Measurements from ENCODE around the gene NR2F1-AS1.
"Not testable (repeated sequence)": the region's sequence is repeated elsewhere in the genome, so short reads cannot be mapped to it uniquely, and the experiment has no call there.

Gene NR2F1-AS1

DNA sequence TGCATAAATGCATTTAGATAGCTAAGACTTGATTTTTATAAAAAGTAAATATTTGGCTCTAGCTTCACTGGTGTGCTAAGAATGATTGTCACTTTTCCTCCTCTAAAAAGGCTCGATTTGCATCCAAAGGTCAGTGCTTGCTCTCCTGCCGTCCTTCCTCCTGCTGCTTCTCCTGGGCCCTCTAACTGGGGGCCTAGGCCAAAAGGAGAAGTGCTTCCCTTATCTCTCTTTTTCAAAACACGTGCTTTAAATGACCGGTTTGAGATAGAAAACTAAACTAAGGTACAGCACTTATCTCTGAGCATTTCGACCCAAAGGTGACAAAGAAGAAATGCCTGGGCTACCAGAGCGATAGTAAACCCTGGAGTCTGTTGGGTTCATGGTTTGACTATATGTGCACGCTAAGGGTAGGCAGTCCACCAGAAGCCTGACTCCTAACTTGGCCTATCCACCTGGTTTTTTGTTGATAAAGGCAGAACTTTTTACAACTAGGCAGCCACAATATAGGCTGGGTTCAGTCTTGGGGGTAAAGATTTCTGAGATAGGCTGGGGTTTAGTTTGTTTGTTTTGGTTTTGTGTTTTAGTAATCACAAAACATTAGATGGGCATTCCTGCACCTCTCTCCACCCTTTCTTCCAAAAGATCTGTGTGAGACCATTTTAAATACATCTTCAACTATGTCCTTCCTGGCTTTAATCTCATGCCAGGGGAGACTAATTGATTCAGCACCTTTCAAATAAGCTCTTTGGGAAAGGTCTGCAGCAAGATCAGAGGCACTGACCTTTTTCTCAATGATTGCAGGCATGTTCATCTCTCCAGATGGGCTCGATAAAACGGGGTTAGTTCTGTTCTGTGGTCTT is 3.8 kb downstream of the NR2F1-AS1 start:
- no peak for DNase-seq (ENCODE audit: low read depth)

DNA sequence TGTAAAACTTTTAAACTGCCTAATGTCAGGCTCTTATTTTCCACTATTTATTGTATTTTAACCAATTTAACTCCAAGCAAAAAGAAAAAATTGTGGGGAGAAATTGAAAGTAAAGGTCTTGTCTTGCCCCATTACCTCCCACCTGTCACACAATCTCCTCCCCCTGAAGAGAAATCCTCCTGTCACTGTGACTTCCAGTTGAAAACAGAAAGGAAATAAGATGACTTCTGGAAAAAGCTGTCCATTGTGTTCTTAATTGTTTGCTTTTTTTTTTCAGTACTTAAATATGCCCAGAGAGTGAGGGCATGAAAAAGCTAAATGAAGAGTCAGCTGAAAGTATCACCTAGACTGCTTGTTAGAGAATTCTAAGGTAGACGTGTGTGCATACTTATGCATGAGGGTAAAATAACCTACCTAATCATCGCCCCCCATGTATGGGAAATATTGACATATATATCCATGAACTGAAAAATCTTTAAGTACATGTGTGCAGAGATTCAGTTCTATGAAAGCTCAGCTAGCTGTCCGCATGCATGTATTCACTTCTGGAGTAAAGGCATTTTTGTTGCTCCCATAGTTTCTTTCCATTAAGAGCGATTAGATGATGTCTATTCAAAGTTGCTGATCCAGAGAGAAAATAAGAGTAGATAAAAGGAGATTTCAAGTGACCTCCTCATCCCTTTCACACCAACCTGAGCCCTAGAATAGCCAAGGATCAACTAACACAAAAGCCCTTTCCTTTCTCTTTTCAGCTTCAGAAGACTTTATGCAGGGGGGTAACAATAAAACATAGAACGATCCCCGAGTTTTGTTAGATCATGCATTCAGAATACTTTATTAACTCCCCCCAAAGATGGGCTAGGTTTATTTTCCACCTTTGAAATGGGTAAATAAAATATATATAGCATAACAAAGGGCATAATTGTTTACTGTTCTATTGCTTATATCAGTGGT is 5.3 kb downstream of the NR2F1-AS1 start:
- no peak for DNase-seq (ENCODE audit: low read depth)

DNA sequence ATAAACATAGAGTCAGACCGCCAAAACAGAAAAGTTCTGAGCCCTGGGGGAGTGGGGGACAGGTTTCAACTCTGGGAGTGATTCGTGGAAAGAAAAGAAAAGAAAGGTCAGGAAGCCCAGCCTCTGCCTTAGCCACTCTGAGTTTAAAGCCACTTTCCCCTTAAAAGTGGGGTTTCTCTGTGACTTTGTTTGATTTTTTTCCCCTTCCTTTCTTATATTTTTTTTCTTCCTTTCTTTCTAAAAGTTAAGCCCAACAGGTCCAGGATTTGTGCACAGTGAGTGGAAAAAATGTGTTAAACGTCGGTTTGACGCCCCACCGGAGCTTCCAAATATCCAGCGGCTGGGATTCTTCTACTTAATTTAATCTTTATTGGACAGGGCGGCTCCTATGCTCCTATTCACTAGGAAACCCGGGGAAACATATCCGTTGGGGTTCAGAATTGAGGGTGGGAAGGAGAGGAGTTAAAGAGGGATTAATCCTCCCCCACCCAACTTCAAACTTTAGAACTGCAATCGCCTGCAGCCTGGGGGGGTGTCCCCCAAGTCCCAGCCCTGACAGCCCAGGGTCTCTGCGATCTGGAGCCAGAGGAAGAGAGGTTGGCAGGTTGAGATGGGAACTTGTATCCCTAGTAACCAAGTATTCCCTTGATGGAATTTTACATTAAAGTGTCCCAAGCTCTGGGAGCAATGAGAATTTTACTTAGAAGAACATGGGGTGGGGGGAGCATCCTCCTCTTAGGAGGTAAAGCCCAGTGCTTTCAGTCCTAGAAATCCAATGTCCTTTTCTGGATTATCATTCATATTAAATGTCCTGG is 6.3 kb downstream of the NR2F1-AS1 start:
- no peak for DNase-seq (ENCODE audit: low read depth)

DNA sequence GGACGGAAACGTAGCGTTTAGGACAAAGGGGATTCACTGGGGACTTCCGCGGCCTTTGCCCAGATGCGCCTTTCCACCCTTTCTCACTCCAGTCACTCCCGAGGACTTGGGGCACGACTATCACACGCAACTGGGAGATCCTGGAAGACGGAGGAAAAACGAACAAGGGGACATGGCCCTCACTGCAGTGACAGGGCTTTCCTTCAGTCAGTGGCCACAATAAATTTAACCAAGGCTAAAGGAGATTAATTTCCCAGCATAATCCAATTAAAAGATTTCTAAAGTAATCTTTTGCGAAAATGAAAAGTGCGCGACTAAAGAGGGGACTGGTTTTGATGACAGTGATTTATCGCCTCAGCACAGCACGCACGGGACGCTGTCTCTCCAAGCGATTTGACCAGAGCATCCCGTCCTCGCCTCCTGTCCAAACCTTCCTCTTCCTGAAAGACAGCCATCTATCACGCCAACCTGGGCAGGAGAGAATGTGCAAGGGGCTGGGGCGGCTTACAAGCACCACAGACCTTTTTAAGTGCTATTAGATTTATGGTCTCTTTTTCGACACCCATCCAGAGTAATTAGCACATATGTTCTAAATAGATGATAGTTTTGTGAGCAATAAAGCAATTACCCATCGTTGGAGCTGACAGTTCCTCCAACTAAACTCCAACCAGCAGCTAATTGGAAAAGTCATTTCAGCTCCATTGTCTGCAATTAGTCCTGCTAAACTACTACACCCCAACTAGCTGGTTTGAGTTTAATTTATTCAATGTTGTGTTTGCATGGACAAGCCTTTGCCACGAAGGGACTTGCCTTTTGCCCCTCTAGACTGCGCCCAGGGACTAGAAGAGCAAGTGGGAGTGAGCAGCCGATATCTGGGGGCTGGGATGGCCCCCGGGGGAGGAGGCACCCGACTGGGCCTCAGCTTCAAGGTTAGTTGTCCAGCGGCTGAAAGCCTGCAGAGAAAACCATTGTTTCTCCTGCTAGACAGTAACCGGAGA is 7.4 kb downstream of the NR2F1-AS1 start:
- DNase-seq (ENCODE audit: low read depth) = no peak

DNA sequence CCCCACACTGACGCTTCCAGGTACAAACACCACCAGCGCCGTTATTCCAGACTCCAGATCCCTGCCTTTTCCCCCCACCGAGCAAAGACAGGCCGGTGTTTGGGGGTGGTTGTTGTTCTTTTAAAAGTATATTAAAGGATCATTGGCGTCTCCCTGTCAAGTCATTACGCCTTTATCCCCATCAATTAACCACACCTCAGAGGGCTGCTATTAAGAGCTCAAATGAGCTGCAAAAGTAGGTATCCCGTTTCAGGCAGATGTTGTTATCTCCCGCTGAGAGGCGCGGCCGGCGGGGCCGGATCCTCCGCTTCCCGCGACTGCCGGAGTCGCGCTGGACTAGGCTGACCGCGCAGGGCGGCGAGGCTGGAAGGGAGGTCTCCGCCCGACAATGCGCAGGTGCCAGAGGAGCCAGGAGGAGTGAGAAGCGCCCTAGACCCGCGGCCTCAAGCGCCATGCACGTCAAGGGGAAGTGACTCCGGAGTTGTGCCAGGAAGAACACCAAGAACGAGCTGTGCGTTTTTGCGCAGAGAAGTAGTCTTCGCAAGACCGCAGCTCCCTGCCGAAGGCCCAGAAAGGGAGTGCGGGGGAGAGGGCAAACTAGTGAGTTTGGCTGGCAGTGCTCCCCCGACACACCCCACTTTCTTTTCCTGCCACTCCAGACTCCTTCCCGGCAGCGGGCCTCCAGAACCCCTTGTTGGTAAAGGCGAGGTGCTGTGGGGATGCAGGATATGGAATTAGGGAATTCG is 8.2 kb downstream of the NR2F1-AS1 start:
- DNase-seq (ENCODE audit: low read depth) = no peak

DNA sequence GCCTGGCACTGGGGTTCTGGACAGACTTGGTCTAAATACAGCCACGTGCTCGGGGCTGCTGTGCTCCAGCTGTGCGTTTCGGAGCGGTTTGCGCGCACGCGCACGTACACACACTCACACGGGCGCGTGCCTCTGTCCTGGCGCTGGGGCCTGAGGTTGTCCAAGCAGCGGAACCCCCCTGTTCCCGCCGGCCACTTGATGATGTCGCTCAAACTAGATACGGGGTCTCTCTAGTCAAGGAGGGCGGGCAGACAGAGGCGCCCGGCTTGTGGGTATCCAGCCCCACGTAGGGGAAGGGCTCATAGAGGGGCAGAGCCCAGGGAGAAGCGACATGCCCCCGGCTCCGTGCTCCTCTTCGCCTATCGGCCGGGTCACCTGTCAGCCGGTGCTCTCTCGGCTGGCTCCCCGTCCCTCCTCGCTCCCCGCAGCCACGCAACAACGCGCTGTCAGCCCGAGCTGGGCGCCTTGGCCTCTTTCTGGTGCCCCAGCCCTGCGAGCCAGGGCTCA is 8.9 kb downstream of the NR2F1-AS1 start:
- DNase-seq (ENCODE audit: low read depth) = no peak

DNA sequence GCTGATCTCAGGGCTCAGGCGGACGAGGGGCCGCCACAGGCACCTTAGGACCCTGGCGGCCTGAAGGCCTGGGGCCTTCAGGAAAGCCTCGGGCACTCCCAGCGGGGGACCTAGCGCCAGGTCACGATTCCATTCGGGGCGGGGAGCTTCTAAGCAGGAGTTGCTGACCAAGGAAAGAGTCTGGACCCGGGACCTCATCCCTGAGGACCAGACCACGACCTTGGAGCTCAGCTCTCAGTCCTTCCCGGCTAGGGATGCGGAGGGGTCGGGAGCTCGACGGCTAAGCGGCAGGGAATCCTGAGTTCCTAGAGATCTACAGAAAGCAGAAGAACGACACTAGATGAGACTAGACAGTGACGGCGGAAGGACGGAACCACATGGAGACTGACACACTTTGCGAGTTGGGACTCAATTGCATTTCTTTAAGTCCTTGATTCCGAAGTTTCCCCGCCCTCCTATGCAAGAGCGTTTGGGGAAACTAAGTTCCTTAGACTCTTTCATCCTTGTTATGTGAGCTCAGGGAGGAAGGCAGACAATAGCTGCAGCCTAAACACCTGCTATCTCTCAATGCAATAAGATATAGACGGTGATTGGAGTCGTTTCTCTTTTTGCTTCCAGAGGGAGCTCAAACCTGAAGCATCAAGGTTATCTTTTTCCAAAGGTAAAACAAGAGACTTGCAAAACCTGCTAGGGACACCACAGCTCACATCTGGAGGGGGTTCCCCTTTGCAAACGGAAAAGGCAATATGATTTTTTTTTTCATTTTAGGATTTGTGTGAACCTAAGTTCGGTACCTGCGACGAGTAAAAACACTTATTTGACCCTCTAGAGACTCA is 9.7 kb downstream of the NR2F1-AS1 start:
- no peak for DNase-seq (ENCODE audit: low read depth)

DNA sequence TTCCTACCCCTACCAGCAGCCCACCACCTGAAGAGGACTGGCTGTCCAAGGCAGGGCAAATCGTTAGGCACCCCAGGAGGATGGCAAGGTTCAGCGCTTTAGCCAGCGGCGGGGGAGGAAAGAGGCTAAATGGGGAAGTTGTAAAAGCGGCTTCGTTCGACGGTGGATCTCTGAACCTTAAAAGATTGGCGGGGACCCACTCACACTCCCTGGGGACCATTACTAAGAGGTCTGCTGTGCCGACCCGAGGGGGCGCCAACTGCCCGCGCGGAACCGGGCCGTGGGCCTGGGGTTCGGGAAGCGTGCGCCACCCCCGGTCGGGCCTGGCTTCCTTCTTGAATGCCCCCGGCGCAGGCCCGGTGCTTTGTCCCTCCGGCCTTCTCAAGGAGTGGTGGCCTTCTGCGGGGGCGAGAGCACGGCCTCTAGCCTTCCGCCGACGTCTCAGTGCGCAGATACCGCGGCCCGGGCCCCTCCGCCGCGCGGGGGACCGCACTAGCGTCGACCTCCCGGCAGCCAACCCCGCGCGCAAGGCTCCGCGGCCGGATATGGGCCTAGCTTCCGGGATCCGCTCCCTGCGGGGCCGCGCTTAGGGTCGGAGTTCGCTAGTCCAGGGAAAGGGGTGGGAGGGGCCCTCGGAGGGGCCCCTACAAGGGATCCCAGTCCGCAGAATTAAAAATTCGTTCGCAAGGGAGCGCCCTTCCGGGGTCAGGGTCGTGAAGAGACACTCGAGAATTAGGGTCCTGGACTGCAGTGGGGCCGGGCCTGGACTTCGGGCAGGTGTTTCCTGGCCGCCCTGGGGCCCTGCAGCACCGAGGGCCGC is 10.5 kb downstream of the NR2F1-AS1 start:
- DNase-seq (ENCODE audit: low read depth) = no peak

DNA sequence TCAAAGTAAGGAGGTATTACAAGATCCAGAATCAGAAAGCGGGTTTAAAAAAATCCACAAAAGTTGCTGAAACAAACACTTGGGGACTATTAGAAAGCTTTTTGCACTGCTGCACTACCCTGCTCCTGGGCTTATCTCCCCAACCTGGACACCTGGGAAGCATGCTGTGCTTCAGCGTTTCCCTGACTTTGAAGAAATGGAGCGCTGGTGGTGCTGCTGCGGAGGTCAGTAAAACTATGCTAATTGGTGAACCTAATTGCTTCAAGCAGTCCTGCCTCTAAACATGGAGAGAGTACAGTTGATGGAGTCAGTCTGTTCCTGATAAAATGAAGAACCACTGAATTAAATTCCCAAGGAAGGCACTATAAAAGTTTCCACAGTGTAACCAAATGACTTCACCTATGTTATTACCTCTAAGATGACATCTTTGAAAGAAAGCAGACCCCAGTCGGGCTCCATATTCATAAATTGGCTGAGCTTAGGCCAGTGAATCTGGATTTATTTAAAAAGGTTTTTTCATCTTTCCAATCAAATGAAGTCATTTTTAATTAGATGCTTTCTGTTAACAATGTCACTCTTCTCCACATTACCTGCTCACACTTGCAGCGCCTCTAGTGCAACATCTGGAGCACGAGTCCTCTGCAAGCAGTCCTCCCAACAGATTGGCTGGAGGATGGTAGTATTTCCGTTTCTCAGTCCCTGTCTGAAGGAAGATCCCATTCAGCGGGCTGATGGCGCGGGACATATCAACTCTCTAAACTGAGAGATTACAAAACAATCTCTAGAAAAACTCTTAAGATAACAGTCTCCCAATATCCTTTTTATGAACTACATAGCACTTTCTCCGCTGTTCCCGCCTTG is 11.5 kb downstream of the NR2F1-AS1 start:
- DNase-seq (ENCODE audit: low read depth) = no peak

DNA sequence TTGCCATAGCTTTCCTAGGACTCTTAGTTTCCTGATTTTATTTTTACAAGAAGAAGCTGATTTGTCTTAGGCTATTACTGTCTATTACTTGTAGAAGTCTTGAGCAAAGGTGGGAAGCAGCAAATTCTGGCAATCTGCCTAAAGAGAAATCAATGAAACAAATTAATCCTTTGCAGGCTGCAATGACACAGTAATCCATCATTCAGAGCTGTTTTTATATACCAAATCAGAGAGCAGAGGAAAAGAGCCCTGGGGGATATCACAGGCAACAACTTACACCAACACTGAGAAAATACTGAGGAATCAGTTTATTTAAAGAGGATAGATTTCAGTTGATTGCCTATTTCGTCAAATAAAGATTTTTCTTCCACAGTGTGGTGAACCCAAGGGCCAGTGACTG is 13.6 kb downstream of the NR2F1-AS1 start:
- DNase-seq (ENCODE audit: low read depth) = no peak

DNA sequence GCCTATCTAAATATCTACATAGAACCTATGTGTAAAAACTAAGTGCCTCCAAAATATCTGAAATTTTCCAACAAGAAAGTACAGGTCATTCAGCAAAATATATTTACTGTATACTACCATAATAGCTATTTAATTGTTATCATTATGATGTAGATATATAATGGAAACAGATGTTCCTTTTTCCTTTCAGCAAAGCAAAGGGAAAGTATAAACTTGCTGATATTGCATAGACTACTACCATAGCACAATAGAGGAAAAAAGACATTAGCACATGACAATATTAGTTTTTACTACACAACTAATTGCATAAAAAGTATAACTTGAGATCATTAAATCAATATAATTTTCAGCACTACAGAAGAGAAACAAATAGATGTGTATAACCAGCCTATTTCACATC is 14.9 kb downstream of the NR2F1-AS1 start:
- DNase-seq (ENCODE audit: low read depth) = no peak

DNA sequence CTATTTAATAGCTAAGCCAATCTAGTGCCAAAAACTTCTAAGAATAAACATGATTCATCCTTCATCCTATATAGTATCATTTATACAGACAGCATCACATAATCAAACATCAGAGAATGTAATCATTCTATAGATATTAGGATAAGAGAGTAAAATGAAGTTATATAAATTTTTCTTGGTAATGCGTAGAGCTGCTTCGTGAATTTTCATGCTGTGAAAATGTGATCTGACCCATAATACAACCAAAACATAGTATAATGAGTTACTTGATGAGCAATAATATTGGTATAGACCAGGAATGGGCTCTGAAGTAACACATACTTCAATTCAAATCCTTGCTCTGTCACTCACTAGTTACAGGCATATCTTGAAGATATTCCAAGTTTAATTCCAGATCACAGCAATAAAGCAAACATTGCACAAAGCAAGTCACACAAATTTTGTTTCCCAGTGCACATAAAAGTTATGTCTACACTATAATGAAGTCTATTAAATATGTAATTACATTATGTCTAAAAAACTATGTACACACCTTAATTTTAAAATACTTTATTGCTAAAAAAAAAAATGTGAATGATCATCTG is 23.9 kb downstream of the NR2F1-AS1 start:
- DNase-seq (ENCODE audit: low read depth) = no peak

DNA sequence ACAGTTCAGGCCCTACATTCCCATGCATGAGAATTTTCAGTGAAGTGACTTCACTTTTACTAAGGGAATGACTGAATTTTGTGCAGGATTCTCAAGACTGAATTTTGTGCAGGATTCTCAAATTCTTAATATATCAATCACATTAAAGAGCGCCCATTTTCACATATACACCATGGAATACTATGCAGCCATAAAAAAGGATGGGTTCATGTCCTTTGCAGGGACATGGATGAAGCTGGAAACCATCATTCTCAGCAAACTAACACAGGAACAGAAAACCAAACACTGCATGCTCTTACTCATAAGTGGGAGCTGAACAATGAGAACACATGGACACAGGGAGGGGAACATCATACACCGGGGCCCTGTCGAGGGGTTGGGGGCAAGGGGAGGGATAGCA is 31.4 kb downstream of the NR2F1-AS1 start:
- not testable (repeated sequence) for DNase-seq (ENCODE audit: low read depth)

DNA sequence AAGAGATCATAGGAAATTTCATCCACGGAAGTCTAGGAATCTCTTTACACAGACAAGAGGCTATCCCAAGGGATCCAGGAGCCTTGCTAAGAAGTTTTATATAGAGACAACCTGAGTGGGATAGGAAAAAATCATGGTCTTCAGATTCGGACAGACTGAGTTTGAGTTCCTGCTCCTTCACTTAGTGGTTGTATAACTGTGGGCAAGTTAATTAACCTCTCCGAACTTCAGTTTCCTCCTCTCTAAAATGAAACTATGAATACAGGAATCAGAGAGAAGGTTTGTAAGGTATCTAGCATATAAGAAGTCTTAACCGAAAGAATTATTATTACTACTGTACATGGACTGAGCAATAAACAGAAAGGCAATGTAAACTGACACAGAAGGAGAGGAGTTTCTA is 35.1 kb downstream of the NR2F1-AS1 start:
- DNase-seq (ENCODE audit: low read depth) = no peak

DNA sequence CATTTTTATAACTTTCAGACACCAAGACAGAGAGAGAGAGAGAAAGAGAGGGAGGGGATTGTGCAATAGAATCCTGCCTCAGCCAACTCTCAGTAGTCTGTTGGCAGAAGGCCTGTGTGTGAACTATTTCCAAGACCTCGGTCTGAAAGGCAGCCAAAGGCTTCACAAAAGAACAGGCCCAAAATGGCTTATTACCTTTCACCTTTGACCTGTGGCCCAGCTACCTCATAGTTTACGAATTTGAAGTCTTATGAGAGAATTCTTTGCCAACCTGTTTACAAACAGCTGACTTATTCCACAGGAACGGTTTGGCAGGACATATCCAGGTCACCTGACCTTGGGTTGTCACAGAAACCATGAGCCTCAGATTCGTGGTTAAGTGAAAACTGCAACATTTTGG is 48.6 kb downstream of the NR2F1-AS1 start:
- DNase-seq (ENCODE audit: low read depth) = no peak

DNA sequence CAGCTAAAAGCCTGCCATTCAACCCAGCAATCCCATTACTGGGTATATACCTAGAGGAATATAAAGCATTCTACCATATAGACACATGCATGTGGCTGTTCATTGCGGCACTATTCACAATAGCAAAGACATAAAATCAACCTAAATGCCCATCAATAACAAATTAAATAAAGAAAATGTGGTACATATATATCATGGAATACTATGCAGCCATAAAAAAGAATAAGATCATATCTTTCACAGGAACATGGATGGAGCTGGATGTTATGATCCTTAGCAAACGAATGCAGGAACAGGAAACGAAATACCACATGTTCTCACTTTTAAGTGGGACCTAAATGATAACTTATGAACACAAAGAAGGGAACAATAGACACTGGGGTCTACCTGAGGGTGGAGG is 59.2 kb downstream of the NR2F1-AS1 start:
- DNase-seq (ENCODE audit: low read depth) = not testable (repeated sequence)

DNA sequence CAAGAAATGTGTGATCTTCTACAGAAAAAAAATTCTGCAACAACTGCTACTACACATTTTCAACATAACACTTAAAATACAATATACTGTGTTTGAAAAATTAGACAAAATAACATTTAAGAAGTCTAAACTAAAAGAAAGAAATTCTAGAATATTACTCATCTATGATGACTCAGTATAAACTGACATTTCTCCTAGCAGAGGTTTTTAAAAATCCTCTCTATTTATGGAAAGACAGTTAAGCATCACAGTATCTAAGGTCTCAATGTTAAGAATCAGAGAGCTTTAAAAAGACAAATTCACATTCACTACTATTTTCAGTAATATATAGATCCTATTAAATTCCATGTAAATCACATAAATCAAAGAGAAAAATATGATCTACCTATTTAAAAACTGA is 61.3 kb downstream of the NR2F1-AS1 start:
- no peak for DNase-seq (ENCODE audit: low read depth)
